ENCODE results near the gene CPHXL.

- TF ChIP-seq PATZ1 (CRISPR knock-in tag; IDR thresholded peaks at IDR 0.05; ENCODE audit: borderline replicate concordance), result no peak
- no peak for TF ChIP-seq ZFP3 (CRISPR knock-in tag; IDR thresholded peaks at IDR 0.05)
- no peak for TF ChIP-seq CSDC2 (CRISPR knock-in tag; IDR thresholded peaks at IDR 0.05)
These were observed 24.2 kb upstream of the CPHXL start for GRCh38 chr16:75750528-75750927.
